IMR-90 (cell line): Measurements from ENCODE around the gene ERBB4.

Experiments
- CEBPB ChIP-seq: IDR thresholded peaks from 2 replicates; pipeline ENCODE4 v1.6.1; 2012; ENCODE audit warnings: low read depth, low read length, improper control_type of control experiment
- CHD1 ChIP-seq: IDR thresholded peaks from 2 replicates; pipeline ENCODE4 v1.6.1; 2012; ENCODE audit warnings: low read depth, low read length, improper control_type of control experiment
- CTCF ChIP-seq: conservative IDR thresholded peaks from 2 replicates; pipeline ENCODE4 v1.5.1; 2012; ENCODE audit warnings: mild to moderate bottlenecking, low read depth, low read length, improper control_type of control experiment
- ELK1 ChIP-seq: fragments of 150-350 bp; IDR thresholded peaks from 2 replicates; pipeline ENCODE4 v1.6.1; 2016; ENCODE audit warnings: low read depth, mild to moderate bottlenecking, low read length, moderate library complexity, borderline replicate concordance
- NFE2L2 ChIP-seq: fragments of 150-350 bp; IDR thresholded peaks from 2 replicates; pipeline ENCODE4 v1.6.1; 2016; ENCODE audit warnings: low read depth, mild to moderate bottlenecking, low read length
- POLR2A ChIP-seq: IDR thresholded peaks from 2 replicates; pipeline ENCODE4 v1.6.1; 2012; ENCODE audit warnings: mild to moderate bottlenecking, low read depth, low read length
- SMC3 ChIP-seq: fragments of 150-350 bp; IDR thresholded peaks from 2 replicates; pipeline ENCODE4 v1.6.1; 2016; ENCODE audit warnings: low read depth, mild to moderate bottlenecking, antibody characterized with exemption, low read length, moderate library complexity
- USF2 ChIP-seq: fragments of 150-350 bp; IDR thresholded peaks from 2 replicates; pipeline ENCODE4 v1.6.1; 2017; ENCODE audit warnings: mild to moderate bottlenecking, antibody characterized with exemption, low read length, low read depth

- TF ChIP-seq NFE2L2, result no peak
- no peak for TF ChIP-seq CTCF
- TF ChIP-seq SMC3, result no peak
- no peak for TF ChIP-seq POLR2A
- TF ChIP-seq USF2, result no peak
- TF ChIP-seq CHD1, result no peak
- no peak for TF ChIP-seq ELK1
- TF ChIP-seq CEBPB, result no peak
Observed at GRCh38 chr2:212532087-212532486, 6.5 kb downstream of the ERBB4 start.
